ENCODE measurements around the gene RNF126.
"Not testable (repeated sequence)": the region's sequence is repeated elsewhere in the genome, so short reads cannot be mapped to it uniquely, and the experiment has no call there.

The RNF126 gene

GRCh38 chr19:609004-609346, 54.0 kb downstream of the RNF126 start:
- DNase-seq = no peak

GRCh38 chr19:608155-609003, 54.6 kb downstream of the RNF126 start:
- DNase-seq = no peak

DNA sequence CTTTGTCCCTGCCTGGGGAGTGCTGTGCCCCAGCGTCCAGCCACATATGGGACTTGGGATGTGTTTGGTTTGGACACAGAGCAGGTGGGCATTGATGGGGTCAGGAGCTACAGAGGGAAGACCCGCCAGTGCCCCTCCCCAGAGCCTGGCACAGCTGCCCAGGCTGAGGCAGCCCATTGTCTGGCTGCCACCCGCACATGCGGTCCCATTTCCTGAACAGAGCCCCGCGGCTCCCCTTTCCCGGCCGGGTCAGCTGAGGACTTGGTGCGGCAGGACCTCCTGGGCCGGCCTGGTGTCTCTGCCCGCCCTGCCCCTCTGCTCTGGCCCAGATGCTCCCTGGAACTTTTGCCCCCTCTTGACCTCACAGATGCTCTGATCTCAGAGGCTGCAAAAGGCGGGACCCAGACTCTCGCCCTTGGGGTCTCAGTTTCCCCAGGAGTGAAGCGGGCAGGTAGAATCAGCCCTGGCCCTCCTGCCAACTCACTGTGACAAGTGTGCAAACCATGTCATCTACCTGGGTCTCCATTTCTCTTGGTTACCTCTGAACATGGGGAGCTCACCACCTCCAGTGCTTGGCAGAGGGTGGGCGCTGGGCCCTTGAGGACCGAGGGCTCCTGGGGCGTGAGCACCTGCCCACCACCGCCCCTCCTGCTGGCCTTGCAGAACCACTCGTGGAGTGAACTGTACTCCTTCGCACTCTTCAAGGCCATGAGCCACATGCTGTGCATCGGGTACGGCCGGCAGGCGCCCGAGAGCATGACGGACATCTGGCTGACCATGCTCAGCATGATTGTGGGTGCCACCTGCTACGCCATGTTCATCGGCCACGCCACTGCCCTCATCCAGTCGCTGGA, 55.5 kb downstream of the RNF126 start:
- no peak for DNase-seq

DNA sequence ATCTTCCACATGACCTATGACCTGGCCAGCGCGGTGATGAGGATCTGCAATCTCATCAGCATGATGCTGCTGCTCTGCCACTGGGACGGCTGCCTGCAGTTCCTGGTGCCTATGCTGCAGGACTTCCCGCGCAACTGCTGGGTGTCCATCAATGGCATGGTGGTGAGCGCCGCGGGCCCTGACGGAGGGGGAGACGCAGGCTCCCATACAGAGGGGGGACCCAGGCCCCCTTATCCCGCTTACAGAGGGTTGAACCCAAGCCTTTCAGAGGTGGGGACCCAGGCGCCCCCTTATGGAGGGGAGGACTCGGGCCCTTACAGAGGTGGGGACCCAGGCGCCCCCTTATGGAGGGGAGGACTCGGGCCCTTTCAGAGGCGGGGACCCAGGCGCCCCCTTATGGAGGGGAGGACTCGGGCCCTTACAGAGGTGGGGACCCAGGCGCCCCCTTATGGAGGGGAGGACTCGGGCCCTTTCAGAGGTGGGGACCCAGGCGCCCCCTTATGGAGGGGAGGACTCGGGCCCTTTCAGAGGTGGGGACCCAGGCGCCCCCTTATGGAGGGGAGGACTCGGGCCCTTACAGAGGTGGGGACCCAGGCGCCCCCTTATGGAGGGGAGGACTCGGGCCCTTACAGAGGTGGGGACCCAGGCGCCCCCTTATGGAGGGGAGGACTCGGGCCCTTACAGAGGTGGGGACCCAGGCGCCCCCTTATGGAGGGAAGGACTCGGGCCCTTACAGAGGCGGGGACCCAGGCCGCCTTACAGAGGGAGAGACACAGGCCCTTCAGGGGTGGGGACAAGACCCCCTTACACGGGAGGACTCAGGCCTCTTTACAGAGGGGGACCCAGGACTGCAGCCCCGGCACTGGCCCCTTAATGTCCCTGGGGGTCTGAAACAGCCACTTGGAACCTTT, 57.7 kb downstream of the RNF126 start:
- DNase-seq = not testable (repeated sequence)

GRCh38 chr19:604355-604754, 58.7 kb downstream of the RNF126 start:
- DNase-seq = no peak

DNA sequence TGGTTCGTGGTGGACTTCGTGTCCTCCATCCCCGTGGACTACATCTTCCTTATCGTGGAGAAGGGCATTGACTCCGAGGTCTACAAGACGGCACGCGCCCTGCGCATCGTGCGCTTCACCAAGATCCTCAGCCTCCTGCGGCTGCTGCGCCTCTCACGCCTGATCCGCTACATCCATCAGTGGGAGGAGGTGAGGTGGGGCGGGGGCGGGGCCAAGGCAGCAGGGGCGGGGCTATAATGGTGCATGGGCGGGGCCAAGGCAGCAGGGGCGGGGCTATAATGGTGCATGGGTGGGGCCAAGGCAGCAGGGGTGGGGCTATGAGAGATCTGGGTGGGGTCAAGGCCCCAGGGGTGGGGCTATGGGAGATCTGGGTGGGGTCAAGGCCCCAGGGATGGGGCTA, 59.2 kb downstream of the RNF126 start:
- not testable (repeated sequence) for DNase-seq

DNA sequence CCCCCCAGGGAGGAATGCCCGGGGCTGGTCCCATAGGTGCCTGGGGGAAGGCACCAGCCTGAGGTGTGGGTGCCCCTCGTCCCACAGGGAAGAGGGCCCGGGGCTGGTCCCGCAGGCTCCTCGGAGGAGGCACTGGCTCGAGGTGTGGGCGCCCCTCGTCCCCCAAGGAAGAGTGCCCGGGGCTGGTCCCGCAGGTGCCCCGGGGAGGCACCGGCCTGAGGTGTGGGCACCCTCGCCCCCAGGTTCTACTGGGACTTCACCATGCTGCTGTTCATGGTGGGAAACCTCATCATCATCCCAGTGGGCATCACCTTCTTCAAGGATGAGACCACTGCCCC, 59.7 kb downstream of the RNF126 start:
- DNase-seq = not testable (repeated sequence)

DNA sequence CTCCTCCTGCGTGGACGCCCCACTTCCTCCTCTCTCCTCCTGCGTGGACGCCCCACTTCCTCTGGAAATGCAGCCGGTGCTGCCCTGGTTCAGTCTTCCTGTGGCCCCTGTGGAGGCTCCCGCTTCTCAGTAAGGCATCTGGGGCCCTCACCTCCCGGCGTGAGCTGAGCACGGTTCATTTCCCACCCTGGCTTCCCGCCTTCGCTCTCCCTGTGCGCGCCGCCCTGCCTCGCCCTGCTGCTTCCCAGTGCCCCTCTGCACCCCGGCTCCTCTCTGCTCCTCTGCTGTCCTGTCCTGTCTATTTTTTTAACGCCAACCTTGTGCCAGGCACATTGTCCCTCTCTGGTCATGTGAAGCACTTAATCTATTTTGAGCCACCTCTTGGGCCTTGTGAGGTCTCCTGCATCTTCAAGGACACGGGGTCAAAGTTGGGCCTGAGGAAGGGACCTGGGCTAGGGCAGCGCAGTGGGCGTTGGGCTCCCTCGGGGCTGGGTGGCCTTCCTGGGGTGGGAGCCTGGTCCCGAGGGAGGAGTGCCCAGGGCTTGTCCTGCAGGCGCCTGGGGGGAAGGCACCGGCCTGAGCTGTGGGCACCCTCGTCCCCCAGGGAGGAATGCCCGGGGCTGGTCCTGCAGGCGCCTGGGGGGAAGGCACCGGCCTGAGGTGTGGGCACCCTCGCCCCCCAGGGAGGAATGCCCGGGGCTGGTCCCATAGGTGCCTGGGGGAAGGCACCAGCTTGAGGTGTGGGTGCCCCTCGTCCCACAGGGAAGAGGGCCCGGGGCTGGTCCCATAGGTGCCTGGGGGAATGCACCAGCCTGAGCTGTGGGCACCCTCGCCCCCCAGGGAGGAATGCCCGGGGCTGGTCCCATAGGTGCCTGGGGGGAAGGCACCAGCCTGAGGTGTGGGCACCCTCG, 60.4 kb downstream of the RNF126 start:
- DNase-seq = no peak

- DNase-seq = no peak
Observed at GRCh38 chr19:601790-602189, 61.2 kb downstream of the RNF126 start.

GRCh38 chr19:601310-601709, 61.7 kb downstream of the RNF126 start:
- no peak for DNase-seq
